GM18873 (cell line): ENCODE results near the gene TMEM250.

ENCODE experiments used
- ATAC-seq: cut with Tn5 transposase; IDR thresholded peaks from one replicate; pipeline ENCODE4 v1.9.1; 2021; ENCODE audit warnings: mild to moderate bottlenecking, moderate library complexity, moderate number of reproducible peaks; ENCODE audit not compliant: unreplicated experiment, low FRiP score

Gene TMEM250

GRCh38 chr9:136085815-136086212 lies 32.9 kb downstream of the TMEM250 start:
- ATAC-seq: no peak

DNA sequence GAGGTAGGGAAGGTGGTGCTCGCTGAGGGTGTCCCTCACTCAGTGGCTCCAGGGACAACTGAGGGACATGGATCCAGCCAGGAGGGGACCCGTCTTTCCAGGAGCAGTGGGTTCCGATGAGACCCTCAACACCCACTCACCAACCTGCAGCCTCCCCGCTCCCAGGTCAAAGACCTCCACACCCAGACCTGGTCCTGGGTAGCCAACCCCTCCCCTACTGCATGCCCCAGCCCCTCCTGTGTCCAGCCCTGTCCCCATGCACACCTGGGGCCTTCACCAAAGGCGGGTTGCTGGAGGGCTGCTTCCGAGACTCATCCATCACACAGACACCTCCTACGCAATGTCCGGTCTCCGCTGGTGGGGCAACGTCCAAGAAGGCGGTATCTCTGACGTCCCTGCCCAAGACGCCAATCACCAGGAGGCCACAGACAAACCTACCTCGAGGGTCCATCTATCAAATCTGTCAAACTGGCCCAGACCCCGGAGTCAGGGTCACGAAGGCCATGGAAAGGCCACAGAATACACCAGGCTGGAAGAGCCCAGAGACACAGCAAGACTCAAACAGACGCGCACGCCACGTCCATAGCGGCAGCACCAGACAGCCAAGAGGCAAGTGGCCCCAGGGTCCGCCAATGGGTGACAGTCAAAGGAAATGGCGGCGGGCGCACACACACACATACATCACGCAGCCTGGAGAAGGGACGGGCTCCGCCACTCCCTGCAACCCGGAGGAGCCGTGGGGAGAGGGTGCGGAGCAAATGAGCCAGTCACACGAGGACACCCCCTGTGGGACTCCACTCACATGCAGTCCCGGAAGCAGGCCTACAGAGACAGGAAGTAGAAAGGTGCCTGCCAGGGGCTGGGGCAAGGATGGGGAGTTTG lies 34.4 kb downstream of the TMEM250 start:
- ATAC-seq: no peak

DNA sequence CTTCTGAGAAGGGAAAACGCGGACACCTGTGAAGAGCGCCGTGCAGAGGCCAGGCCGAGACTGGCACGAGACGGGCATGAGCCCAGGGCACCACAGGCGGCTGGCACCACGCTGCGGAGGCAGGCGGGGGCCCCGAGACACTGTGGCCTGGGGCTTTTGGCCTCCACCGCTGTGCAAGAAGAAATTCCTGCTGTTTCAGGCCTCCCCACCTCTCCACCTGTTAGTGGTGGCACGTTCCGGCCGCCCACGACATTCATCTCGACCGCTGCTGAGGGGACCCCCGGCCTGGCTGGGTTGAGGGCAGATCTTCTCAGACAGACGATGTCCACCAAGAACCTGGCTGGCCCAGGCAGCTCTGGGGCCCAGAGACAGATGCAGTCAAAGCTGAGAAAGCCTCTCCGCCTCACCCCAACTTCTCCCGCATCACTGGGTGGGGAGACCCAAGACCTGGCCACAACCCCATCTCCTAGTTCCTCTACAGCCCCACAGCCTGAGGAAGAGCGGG lies 35.1 kb downstream of the TMEM250 start:
- ATAC-seq: no peak

GRCh38 chr9:136082496-136083361 lies 35.9 kb downstream of the TMEM250 start:
- no peak for ATAC-seq

DNA sequence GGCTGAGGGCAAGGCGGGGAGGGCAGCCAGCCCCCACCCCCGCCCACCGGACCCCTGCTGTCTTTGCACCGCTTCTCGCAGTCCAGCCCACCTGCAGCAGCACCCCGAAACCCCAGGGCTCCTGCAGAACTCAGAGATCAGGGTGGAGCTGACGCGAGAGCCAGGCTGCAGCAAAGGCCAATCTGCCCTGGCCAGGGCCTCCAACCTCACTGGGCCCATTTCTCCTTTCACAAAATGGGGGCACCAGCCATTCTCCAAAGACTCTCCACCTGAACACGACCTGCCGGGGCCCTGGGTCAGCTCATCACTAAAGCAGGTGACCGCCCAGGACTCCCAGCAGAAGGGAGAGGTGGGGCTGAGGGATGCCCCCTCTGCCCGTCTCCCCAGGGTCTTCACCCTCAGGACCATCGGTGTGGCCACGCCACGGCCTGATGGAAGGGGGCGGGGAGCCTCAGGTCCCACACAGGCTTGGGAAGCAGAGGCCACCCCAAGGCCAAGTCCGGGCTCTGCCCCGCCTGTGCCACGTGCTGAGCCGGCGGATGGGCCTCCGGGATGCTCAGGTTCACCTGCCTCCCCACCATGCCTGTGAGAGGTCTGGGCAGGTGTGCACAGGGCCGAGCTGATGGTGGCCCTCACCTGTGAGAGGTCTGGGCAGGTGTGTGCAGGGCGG lies 36.7 kb downstream of the TMEM250 start:
- ATAC-seq: no peak

DNA sequence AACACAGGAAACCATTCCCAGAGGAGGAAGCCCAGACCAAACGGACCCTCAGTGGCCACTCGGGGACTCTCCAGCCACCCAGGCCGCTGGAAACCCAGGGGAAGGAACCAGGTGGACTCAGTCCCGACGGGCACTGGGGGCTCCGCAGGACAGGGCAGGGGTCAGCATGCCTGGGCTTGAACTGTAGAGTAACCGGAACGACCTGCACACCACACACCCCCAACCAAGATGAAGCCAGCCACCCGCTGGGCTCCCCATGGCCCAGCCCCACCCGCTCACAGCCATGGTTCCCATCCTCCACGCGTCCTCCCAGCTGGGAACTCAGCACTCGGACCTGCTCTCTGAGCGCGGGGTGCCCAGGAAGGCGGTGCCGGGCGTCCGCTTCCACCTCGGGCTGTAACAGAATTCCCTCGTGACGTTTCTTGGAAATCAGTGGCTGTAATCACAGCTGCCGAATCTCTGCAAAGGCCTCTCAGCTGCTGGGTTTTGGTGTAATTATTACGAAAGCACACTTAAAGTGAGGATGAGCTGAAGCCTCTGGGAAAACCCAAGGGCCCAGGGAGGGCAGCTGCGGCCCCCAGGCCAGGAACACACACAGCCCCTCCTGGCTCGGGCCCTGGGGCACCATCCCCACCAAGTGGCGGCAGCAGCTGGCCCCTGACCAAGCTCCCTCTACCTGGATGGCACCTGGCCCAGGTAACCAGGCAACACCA lies 37.4 kb downstream of the TMEM250 start:
- ATAC-seq: no peak

- no peak for ATAC-seq
These were observed 38.0 kb downstream of the TMEM250 start for GRCh38 chr9:136080716-136081112.

GRCh38 chr9:136079916-136080246 lies 38.8 kb downstream of the TMEM250 start:
- ATAC-seq: no peak

GRCh38 chr9:136079211-136079915 lies 39.3 kb downstream of the TMEM250 start:
- ATAC-seq: no peak

- no peak for ATAC-seq
These were observed 40.1 kb downstream of the TMEM250 start for GRCh38 chr9:136078498-136079011.

DNA sequence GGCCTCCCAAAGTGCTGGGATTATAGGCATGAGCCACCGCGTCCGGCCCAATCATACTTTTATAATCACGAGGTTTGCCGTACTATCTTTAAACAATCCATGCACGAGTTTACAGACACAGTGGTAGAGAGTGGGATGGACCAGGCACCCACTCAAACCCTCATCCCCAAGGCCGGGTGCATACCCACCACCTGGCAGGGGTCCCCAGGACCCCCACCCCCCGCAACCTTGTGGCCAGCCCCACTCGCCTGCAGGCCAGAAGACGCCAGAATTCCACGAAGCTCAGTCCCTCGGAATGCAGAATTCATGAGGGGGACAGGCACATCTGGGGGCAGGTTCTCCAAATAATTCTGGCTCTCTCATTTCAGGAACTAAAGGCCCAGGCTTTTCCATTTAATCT lies 40.7 kb downstream of the TMEM250 start:
- no peak for ATAC-seq

DNA sequence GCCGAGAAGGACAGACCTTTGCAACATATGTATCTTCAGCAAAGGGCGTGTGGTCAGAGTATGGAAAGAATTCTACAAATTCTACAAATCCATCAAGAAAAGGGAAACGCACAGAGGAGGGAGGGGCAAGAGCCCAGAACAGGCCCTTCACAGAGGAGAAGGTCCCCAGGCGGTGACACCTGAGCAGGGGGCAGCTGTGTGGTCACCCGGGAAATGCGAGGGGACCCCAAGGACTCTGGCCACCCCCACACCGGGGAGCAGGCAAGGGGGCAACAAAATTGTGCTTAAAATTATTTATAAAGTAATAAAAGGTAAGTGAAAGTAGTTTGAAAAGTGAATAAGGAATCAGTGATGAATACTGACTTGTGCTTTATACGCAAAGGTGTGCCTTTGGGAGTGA lies 41.2 kb downstream of the TMEM250 start:
- ATAC-seq: no peak

GRCh38 chr9:136075881-136076678 lies 42.6 kb downstream of the TMEM250 start:
- ATAC-seq: no peak

DNA sequence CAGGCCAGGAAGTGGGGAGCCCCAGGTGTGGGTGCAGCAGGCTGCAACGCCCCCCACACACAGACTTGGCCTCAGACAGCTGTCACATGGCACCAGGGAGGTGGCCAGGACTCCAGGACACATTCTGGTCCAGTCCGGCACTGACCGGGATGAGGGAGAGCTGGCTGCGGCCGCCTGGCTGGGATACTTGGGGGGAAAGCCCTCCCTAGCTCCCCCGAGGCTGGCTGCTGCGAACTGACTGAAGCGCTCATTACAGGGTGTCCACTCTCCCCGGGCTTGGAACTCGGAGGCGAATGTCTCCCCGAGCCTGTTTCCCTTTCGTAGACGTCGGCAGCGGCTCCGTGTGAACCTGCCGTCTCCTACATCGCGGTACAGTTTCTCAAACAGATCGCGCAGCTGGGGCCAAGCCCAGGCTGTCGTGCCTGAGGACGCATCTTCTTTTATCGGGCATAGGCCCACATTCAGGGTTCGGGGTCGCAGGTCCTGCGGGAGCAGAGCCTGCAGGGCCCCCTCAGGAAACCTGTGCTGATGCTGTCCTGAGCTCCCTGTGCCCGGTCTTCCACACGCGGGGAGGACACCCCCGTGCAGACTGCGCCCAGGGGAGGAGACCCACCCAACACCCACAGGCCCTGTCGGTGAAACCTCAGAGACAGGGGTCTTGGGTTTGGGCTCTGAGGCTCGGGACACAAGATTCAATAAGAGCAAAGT lies 43.4 kb downstream of the TMEM250 start:
- no peak for ATAC-seq

- no peak for ATAC-seq
These were observed 44.0 kb downstream of the TMEM250 start for GRCh38 chr9:136074706-136075105.
